PC-3 (cell line): Measurements from ENCODE around the gene SNN.

Source experiments
- CTCF ChIP-seq: fragments of 300-600 bp; sonication (generic); conservative IDR thresholded peaks from 2 replicates; pipeline ENCODE4 v1.5.1; 2017; ENCODE audit warnings: antibody characterized with exemption, low read depth, mild to moderate bottlenecking, low read length
- EZH2 ChIP-seq: fragments of 300-600 bp; sonication (generic); IDR thresholded peaks from one replicate; pipeline ENCODE4 v1.6.1; 2017; ENCODE audit warnings: antibody characterized with exemption, mild to moderate bottlenecking, low read length; ENCODE audit not compliant: unreplicated experiment

- TF ChIP-seq CTCF (no peak), EZH2 (no peak)
Measured at GRCh38 chr16:11683145-11683544, 14.9 kb downstream of the SNN start.
